ENCODE measurements around the gene KIF1C.
"Not testable (repeated sequence)": the region's sequence is repeated elsewhere in the genome, so short reads cannot be mapped to it uniquely, and the experiment has no call there.

The KIF1C gene

GRCh38 chr17:5068236-5068635, 70.5 kb downstream of the KIF1C start:
- H3K9ac ChIP-seq (ENCODE audit: low read length), result no peak overlapping the region
- no peaks in the 10 kb centered on the region for H3K4me1 ChIP-seq (ENCODE audit: control insufficient read depth, low read depth, low read length)

GRCh38 chr17:5069724-5070123, 72.0 kb downstream of the KIF1C start:
- H3K27ac ChIP-seq (ENCODE audit: low read length), result no peak overlapping the region
- no peak overlapping the region for H3K9ac ChIP-seq (ENCODE audit: low read length)
- no peaks in the 10 kb centered on the region for H3K27me3 ChIP-seq (ENCODE audit: control insufficient read depth, insufficient read depth, low read length)
- H3K9me3 ChIP-seq (ENCODE audit: control insufficient read depth, low read depth, low read length), result no peaks in the 10 kb centered on the region
- no peak overlapping the region for H3K4me3 ChIP-seq (ENCODE audit: low read length)
- H3K4me1 ChIP-seq (ENCODE audit: control insufficient read depth, low read depth, low read length), result peaks cover 4% of the 10 kb centered on the region
- H3K36me3 ChIP-seq (ENCODE audit: control insufficient read depth, low read depth, low read length), result no peaks in the 10 kb centered on the region

More at GRCh38 chr17:5068236-5068635, 70.5 kb downstream of the KIF1C start:
- H3K4me3 ChIP-seq (ENCODE audit: low read length), result no peak overlapping the region
- no peak overlapping the region for H3K27ac ChIP-seq (ENCODE audit: low read length)
- H3K9me3 ChIP-seq (ENCODE audit: control insufficient read depth, low read depth, low read length), result no peaks in the 10 kb centered on the region
- H3K36me3 ChIP-seq (ENCODE audit: control insufficient read depth, low read depth, low read length), result no peaks in the 10 kb centered on the region
- H3K27me3 ChIP-seq (ENCODE audit: control insufficient read depth, insufficient read depth, low read length), result no peaks in the 10 kb centered on the region

GRCh38 chr17:5075472-5075871, 77.7 kb downstream of the KIF1C start:
- not testable (repeated sequence) for H3K36me3 ChIP-seq (ENCODE audit: control insufficient read depth, low read depth, low read length); H3K4me1 ChIP-seq (ENCODE audit: control insufficient read depth, low read depth, low read length); H3K27ac ChIP-seq (ENCODE audit: low read length); H3K27me3 ChIP-seq (ENCODE audit: control insufficient read depth, insufficient read depth, low read length); H3K4me3 ChIP-seq (ENCODE audit: low read length); H3K9me3 ChIP-seq (ENCODE audit: control insufficient read depth, low read depth, low read length); H3K9ac ChIP-seq (ENCODE audit: low read length)

- not testable (repeated sequence) for H3K27ac ChIP-seq (ENCODE audit: low read length); H3K27me3 ChIP-seq (ENCODE audit: control insufficient read depth, insufficient read depth, low read length); H3K4me1 ChIP-seq (ENCODE audit: control insufficient read depth, low read depth, low read length); H3K4me3 ChIP-seq (ENCODE audit: low read length); H3K36me3 ChIP-seq (ENCODE audit: control insufficient read depth, low read depth, low read length); H3K9ac ChIP-seq (ENCODE audit: low read length); H3K9me3 ChIP-seq (ENCODE audit: control insufficient read depth, low read depth, low read length)
Measured at GRCh38 chr17:5077275-5077674, 79.5 kb downstream of the KIF1C start.

- no peaks in the 10 kb centered on the region for H3K9me3 ChIP-seq (ENCODE audit: control insufficient read depth, low read depth, low read length)
- no peak overlapping the region for H3K4me3 ChIP-seq (ENCODE audit: low read length)
- no peaks in the 10 kb centered on the region for H3K27me3 ChIP-seq (ENCODE audit: control insufficient read depth, insufficient read depth, low read length)
- no peaks in the 10 kb centered on the region for H3K36me3 ChIP-seq (ENCODE audit: control insufficient read depth, low read depth, low read length)
- H3K4me1 ChIP-seq (ENCODE audit: control insufficient read depth, low read depth, low read length), result peaks cover 8% of the 10 kb centered on the region
- no peak overlapping the region for H3K27ac ChIP-seq (ENCODE audit: low read length)
- H3K9ac ChIP-seq (ENCODE audit: low read length), result no peak overlapping the region
Measured at GRCh38 chr17:5077781-5078105, 80.0 kb downstream of the KIF1C start.
